ENCODE measurements around the gene SLAMF7.
"Not testable (repeated sequence)": the region's sequence is repeated elsewhere in the genome, so short reads cannot be mapped to it uniquely, and the experiment has no call there.

SLAMF7 gene

GRCh38 chr1:160739098-160739511 is at the start of gene SLAMF7:
Gene SLAMF7 (plus strand): TSS chr1:160739247. CDS start chr1:160739302, 55 bp downstream.
- DNase-seq (ENCODE audit: low spot score): no peak

- not testable (repeated sequence) for DNase-seq (ENCODE audit: low spot score)
Observed at GRCh38 chr1:160692390-160692789, 46.7 kb upstream of the SLAMF7 start.

DNA sequence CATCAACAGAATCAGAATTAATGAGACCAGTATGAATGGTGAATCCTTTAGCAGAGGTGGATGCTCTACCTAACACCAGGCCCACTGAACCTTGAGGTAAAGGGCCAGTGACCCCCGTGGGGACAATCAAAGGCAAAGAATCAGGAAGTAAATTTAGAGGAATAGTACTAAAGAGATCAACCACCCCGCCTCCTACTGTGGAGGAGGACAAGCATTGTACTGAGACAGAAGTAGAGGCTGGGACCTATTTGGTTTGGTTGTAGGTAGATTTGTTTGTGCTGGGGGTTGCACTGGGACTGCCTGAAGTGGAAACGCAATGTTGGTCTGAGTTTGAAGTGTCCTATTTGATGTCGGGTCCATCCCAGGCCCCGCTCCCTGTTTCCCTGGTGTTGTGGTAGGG is 36.9 kb upstream of the SLAMF7 start:
- no peak for DNase-seq (ENCODE audit: low spot score)

DNA sequence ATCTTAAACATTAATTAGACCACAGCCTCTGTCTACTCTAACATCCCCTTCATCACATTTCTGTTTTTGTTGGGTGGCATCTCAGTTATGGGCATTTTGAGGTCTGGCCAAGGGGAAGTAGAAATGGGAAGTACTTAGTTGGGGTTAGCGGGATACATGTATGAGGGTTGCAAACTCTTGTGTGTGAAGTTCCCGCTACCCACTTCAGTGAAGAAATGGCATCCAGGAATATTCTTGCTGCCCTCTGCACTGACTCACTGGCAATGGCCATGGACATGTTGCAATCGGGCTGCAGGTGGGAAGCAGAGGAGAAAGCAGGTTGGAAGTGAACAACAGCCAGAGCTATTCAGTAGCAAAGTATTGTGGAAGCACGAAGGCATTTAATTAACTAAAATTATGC is 34.8 kb upstream of the SLAMF7 start:
- no peak for DNase-seq (ENCODE audit: low spot score)

DNA sequence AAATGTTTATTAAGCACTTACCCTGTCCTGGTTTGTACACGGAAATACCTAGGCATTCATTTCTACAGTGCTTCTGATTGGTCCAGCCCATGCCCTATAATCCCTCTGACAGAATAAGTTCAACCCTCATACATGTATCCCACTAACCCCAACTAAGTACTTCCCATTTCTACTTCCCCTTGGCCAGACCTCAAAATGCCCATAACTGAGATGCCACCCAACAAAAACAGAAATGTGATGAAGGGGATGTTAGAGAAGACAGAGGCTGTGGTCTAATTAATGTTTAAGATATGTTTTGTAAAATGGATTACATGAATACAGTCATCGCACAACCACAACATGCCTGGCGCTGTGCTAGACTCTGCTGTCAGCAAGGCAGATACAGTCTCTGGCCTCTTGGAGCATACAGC is 33.8 kb upstream of the SLAMF7 start:
- not testable (repeated sequence) for DNase-seq (ENCODE audit: low spot score)

GRCh38 chr1:160705742-160706141 is 33.3 kb upstream of the SLAMF7 start:
- no peak for DNase-seq (ENCODE audit: low spot score)

GRCh38 chr1:160706526-160707235 is 32.4 kb upstream of the SLAMF7 start:
- no peak for DNase-seq (ENCODE audit: low spot score)

DNA sequence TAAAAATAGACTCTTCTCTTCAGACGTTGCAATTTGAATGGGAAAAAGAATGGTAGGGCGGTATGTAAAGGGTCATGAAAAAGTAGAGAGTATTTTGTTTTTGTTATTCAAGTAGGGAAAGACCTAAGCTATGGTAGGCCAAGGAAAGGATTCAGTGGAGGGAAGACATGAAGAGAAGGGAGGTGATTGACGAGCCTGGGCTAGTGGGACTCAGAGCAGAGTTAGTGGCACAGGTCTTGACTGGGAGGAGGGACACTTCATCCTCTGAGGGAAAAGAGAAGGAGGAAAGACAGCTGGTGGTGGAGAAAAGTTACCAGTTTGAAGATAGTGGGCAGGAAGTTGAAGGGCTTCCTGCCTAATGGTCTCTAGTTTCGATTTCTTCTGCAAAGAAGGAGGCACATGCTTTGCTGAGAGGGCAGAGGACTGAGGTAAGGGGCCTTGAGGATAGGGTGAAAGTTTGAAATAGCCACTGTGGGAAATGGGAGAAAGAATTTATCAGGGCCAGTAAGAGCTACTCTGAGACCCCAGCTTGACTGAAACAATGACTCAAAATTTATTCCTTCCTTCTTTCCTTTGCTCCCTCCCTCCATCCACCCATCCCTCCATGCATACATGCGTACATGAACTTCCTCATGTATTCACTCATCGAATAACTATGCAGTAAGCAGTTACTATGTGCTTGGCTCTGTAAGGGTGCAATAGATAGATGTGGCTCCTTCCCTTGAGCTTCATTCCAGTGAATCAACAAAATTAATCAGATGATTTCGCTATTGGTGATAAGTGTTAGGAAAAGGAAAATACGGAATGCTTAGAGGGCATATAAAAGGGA is 31.6 kb upstream of the SLAMF7 start:
- DNase-seq (ENCODE audit: low spot score): peak; percentile 34

DNA sequence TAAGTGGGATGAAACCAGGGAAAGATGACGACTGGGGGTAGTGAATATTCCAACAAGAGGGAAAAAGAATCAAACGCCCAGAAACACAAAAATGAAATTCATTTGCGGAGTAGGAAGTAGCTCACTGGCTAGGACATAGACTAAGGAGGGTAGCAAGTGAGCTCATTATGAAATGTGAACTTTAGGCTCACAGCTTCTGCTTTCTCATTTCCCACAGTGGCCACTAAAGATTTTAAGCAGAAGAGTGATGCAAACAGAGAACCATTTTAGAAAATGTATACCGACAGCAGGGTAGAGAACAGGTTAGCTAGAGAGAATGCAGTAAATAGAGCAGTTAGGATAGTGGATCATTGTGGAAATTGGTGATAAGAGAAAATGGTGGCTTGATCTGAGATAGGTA is 30.9 kb upstream of the SLAMF7 start:
- no peak for DNase-seq (ENCODE audit: low spot score)

- no peak for DNase-seq (ENCODE audit: low spot score)
Observed at GRCh38 chr1:160708801-160709200, 30.2 kb upstream of the SLAMF7 start.

DNA sequence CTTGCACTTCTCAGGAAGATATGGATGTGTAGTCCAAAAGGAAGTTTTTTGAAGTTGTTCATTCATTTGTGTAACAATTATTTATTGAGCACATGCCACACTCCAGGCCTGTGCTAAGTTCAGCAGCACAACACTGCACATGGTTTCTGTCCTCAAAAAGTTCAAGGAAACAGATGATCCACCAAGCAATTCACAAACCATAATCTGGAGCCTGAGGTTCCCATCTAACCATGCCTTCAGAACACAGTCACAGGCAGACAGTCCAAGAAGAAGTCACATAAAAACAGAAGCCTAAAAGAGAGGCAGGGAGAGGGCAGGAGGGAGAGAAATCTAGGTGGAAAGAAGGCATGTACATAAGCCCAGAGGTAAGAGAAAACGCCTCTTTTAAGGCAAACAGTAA is 29.3 kb upstream of the SLAMF7 start:
- no peak for DNase-seq (ENCODE audit: low spot score)

- no peak for DNase-seq (ENCODE audit: low spot score)
Observed at GRCh38 chr1:160710517-160711252, 28.4 kb upstream of the SLAMF7 start.

DNA sequence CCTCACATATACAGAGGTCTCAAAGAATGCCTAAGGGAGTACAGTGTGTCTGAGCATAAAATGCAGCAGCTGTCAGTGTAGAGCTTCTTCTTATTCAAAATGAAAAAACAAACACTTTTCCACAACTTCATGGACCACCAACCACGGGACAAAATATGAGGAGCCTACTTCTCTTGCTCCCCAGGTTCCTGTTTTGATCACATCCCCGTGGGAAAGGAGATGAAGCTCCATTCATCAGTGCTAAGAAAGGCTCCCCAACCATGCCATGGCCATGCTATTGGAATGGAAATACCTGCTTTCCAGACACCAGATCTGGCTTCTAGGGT is 27.8 kb upstream of the SLAMF7 start:
- no peak for DNase-seq (ENCODE audit: low spot score)

GRCh38 chr1:160711602-160712311 is 27.3 kb upstream of the SLAMF7 start, which contains the start of gene CD48:
Gene CD48 (minus strand): TSS chr1:160711822. CDS start chr1:160711763, 59 bp downstream.
- DNase-seq (ENCODE audit: low spot score): peak; percentile 47

GRCh38 chr1:160712525-160713080 is 26.4 kb upstream of the SLAMF7 start:
- not testable (repeated sequence) for DNase-seq (ENCODE audit: low spot score)

DNA sequence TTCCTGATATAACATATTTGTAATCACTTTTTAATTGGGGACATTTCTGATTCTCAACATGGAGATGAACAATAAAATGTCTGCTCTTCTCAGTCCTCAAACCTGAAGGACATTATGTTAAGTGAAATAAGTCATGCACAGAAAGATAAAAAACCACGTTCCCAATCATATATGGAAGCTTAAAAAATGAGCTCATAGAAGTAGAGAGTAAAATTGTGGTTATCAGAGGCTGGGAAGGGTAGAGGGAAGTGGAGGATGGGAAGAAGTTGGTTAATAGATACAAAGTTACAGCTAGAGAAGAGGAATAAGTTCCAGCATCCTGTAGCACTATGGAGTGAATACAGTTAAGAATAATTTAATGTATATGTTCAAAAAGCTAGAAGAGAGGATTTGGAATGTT is 25.9 kb upstream of the SLAMF7 start:
- no peak for DNase-seq (ENCODE audit: low spot score)

DNA sequence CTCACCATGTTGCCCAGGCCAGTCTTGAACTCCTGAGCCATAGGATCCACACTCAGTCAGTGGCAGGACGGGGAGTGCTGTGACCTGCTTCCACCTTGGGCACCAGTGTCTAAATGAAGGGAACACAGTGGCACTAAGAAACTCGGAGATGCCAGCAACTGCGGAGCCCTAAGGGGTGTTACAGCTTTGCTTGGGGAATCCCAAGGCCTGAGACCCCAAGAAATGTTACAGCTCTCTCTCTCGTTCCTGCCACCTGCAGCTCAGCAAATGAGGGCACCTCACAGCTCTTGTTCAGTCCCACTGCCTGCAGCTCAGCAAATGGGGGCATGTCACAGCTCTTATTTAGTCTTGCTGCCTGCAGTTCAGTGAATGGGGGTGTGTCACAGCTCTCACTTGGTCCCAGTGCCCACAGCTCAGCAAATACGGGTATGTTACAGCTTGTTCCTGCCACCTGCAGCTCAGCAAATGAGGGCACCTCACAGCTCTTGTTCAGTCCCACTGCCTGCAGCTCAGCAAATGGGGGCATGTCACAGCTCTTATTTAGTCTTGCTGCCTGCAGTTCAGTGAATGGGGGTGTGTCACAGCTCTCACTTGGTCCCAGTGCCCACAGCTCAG is 24.9 kb upstream of the SLAMF7 start:
- not testable (repeated sequence) for DNase-seq (ENCODE audit: low spot score)

DNA sequence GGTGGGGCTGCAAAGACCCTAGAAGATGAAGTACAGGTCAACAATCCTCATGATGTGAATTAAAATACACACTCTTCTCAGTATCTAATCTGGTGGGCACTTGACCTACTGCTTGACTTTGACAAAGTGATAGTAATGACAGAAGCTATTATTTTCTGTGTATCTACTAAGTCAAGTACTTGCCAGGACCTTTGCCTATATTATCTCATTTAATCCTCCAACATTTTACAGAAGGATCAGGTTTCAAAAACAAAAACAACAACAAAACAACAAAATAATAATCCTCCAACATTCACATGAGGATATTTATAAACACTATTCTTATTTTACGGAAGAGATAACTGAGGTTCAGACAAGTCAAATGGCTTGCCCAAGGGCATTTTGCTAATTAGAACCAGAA is 23.0 kb upstream of the SLAMF7 start:
- no peak for DNase-seq (ENCODE audit: low spot score)

DNA sequence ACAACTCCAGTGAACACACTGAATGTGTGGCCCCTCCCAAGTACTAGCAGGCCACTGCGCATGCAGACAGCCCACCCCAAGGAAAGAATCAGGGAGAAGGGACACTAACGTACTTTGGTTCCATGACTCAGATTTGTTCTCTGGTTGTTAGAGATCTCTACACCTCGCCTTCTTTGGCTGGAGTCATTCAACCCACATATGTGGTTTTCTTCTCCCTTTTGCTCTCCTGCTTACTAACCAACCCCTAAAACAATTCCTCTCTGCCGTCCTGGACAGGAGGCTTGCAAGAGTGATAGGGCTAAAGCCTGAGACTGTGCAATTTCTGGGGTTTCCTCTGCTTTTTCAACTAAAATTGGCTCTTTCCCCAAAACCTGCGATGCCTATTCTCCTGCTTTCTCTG is 21.7 kb upstream of the SLAMF7 start:
- DNase-seq (ENCODE audit: low spot score): no peak

- no peak for DNase-seq (ENCODE audit: low spot score)
Observed at GRCh38 chr1:160718210-160718609, 20.8 kb upstream of the SLAMF7 start.

DNA sequence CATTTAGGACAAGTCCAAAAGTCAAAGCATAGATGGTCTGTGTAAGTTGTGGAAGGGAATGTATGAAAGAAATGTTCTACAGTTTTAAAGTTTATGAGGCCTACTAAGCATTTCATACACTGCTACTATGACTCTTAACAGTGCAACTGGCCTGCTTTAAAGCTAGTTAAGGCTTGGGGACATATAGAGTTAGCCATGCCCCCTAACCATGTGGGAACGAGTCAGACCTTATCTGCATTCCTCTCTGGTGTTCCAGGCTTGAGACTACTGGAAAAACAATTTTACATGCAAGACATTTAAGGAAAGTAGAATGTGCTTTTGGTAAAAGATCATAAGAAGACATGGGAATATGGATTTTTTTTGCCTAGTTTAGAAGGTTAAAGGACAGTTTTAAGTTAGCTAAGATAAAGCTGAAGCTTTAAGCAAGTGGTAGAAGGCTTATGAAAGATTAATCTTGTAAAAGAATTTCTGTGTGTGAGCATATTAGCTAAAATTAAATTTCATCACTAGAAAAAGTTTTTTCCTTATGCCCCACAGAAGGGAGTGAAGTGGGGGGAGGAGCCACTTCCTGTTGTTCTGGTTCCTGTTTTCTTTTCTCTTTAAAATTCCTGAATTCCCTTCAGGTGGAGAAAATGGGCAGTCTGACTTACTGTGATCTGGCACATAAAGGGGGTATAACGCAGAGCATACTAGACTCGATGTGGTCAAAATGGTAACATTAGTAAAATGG is 18.5 kb upstream of the SLAMF7 start:
- DNase-seq (ENCODE audit: low spot score): no peak

Measured in germinal center (tissue), 1 donor.